Measurements from ENCODE around the gene PNKP. TPM values are rescaled to one million over a fixed set of nuclear protein-coding genes. Genes with fewer than 3 reads are reported as not detected.

Gene PNKP
- total RNA-seq, 2 donors from 2014 or later, result 161 to 163 TPM

DNA sequence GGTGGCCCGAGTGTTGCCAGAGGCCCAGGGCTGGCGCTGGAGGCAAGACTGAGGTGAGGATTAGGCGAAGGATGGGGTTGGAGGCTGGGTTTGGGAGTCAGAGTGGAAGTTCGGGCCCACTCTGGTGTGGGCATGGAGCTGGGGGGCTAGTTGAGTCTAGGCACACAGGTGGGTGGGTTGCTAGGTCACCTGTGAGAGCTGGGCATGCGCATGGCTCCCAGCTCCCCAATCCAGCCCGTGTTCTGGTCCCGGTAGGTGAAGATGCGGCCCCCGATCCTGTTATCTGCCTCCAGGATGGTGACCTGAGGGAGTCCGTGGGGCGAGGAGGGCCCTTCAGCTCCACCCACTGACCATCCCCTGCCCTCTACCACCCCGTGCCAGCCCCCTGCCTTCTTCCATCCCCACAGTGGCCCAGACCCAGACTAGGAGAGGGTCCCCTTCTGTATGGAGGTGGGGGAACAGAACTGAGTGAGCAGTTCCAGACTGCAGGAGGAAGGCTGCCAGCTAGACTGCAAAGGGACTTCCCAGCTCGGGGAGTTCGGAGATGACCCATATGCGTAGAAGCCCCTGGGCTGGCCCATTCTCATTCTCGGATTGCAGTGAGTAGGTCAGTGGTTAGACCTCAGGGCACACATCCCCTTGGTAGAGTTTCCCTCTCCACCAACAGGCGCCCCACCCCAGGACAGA is 27.6 kb upstream of the PNKP start:
- no peak for DNase-seq
- Mint-ChIP-seq H3K4me3 (no peak overlapping the region), H3K27ac (no peak overlapping the region), H3K4me1 (no peaks in the 10 kb centered on the region), H3K9me3 (no peaks in the 10 kb centered on the region), H3K36me3 (ENCODE audit: low read depth) (no peaks in the 10 kb centered on the region), H3K27me3 (ENCODE audit: insufficient read depth) (peaks cover 49% of the 10 kb centered on the region)
- no peak overlapping the region for H3K27ac ChIP-seq (ENCODE audit: low read depth, low read length)
- H3K36me3 ChIP-seq (ENCODE audit: control insufficient read depth, insufficient read depth, low read length), result no peaks in the 10 kb centered on the region
- H3K4me3 ChIP-seq (ENCODE audit: low read length), result no peak overlapping the region
- 91 to 100% methylated on average over 5 to 16 of the region's 17 CpGs for WGBS, 2 experiments (ENCODE audit: insufficient coverage in 1 of 2, insufficient read length in 1 of 2)
- H3K4me1 ChIP-seq (ENCODE audit: control insufficient read depth, insufficient read depth, low read length), result no peaks in the 10 kb centered on the region
- no peaks in the 10 kb centered on the region for H3K27me3 ChIP-seq (ENCODE audit: control insufficient read depth, insufficient read depth, low read length, poor library complexity, severe bottlenecking)
- no peaks in the 10 kb centered on the region for H3K9me3 ChIP-seq (ENCODE audit: control insufficient read depth, low read length)
- TF ChIP-seq, protein P1, sequence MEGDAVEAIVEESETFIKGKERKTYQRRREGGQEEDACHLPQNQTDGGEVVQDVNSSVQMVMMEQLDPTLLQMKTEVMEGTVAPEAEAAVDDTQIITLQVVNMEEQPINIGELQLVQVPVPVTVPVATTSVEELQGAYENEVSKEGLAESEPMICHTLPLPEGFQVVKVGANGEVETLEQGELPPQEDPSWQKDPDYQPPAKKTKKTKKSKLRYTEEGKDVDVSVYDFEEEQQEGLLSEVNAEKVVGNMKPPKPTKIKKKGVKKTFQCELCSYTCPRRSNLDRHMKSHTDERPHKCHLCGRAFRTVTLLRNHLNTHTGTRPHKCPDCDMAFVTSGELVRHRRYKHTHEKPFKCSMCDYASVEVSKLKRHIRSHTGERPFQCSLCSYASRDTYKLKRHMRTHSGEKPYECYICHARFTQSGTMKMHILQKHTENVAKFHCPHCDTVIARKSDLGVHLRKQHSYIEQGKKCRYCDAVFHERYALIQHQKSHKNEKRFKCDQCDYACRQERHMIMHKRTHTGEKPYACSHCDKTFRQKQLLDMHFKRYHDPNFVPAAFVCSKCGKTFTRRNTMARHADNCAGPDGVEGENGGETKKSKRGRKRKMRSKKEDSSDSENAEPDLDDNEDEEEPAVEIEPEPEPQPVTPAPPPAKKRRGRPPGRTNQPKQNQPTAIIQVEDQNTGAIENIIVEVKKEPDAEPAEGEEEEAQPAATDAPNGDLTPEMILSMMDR (conservative IDR thresholded peaks at IDR 0.05), result no peak
- H3K9ac ChIP-seq (ENCODE audit: extremely low read depth, low read length, poor library complexity, severe bottlenecking), result no peak overlapping the region

DNA sequence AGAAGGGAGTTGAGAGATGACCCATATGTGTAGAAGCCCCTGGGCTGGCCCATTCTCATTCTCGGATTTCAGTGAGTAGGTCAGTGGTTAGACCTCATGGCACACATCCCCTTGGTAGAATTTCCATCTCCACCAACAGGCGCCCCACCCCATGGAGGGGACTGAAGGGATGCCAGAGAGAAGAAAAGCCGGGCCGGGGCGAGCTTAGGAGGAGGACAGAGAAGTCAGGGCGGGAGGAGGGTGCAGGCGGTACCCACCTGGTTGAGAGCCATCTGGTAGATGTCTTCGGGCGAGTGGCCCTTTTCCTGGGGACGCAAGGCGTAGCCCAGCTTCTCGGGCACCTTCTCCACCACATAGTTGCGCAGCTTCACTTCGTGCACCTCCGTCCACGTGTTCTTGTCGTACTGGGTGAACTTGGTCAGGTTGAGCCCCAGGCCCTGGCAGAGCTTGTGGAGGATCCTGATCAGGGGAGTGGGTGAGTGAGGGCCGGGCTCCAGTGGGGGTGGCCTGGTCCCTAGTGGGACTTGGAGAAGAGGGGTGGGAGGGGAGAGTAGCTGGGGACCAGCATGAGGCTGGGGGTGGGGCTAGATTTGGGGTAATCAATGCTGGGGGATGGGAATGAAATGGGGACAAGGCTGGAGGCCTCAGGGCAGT is 26.8 kb upstream of the PNKP start:
- Histone ChIP-seq H3K27me3 (ENCODE audit: control insufficient read depth, insufficient read depth, low read length, poor library complexity, severe bottlenecking) (no peaks in the 10 kb centered on the region), H3K4me1 (ENCODE audit: control insufficient read depth, insufficient read depth, low read length) (no peaks in the 10 kb centered on the region), H3K4me3 (ENCODE audit: low read length) (no peak overlapping the region), H3K27ac (ENCODE audit: low read depth, low read length) (no peak overlapping the region), H3K9ac (ENCODE audit: extremely low read depth, low read length, poor library complexity, severe bottlenecking) (no peak overlapping the region), H3K9me3 (ENCODE audit: control insufficient read depth, low read length) (no peaks in the 10 kb centered on the region), H3K36me3 (ENCODE audit: control insufficient read depth, insufficient read depth, low read length) (no peaks in the 10 kb centered on the region)
- H3K4me3 Mint-ChIP-seq, result no peak overlapping the region
- H3K4me1 Mint-ChIP-seq, result no peaks in the 10 kb centered on the region
- H3K27me3 Mint-ChIP-seq (ENCODE audit: insufficient read depth), result peaks cover 56% of the 10 kb centered on the region
- DNase-seq, result no peak
- TF ChIP-seq, protein P1 (conservative IDR thresholded peaks at IDR 0.05), result no peak
- peaks cover 5% of the 10 kb centered on the region for H3K9me3 Mint-ChIP-seq
- WGBS, 2 experiments (ENCODE audit: insufficient coverage in 1 of 2, insufficient read length in 1 of 2), result 87 to 94% methylated on average over 7 to 18 of the region's 18 CpGs
- H3K27ac Mint-ChIP-seq, result no peak overlapping the region
- peaks cover 3% of the 10 kb centered on the region for H3K36me3 Mint-ChIP-seq (ENCODE audit: low read depth)

DNA sequence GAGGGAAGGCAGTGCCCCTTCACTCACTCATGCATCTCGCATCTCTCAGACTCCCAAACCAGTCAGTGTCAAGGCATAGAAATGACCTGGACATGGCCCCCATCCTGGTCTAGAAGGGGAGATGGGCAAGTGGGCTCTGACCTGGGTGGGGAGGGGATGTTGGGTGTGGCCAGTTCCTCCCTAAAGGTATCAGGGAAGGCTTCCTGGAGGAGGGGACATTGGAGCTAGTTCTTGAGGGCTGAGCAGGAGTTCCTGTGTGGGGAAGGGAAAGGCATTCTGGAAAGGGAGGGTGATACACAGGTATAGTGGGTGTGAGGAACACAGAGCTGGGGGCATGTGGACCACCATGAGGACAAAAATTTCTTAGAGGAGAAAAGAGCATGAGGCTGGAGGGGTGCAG is 25.3 kb upstream of the PNKP start:
- Histone ChIP-seq H3K4me1 (ENCODE audit: control insufficient read depth, insufficient read depth, low read length) (no peaks in the 10 kb centered on the region), H3K27me3 (ENCODE audit: control insufficient read depth, insufficient read depth, low read length, poor library complexity, severe bottlenecking) (no peaks in the 10 kb centered on the region), H3K9me3 (ENCODE audit: control insufficient read depth, low read length) (no peaks in the 10 kb centered on the region), H3K36me3 (ENCODE audit: control insufficient read depth, insufficient read depth, low read length) (no peaks in the 10 kb centered on the region), H3K27ac (ENCODE audit: low read depth, low read length) (no peak overlapping the region), H3K9ac (ENCODE audit: extremely low read depth, low read length, poor library complexity, severe bottlenecking) (no peak overlapping the region), H3K4me3 (ENCODE audit: low read length) (no peak overlapping the region)
- TF ChIP-seq, protein P1 (conservative IDR thresholded peaks at IDR 0.05), result no peak
- peaks cover 5% of the 10 kb centered on the region for H3K9me3 Mint-ChIP-seq
- H3K4me3 Mint-ChIP-seq, result no peak overlapping the region
- 100% methylated on average over 1 of the region's 1 CpG; no CpG with 5 or more reads in 1 of the 2 experiments for WGBS, 2 experiments (ENCODE audit: insufficient coverage in 1 of 2, insufficient read length in 1 of 2)
- H3K27me3 Mint-ChIP-seq (ENCODE audit: insufficient read depth), result peaks cover 58% of the 10 kb centered on the region
- peaks cover 9% of the 10 kb centered on the region for H3K36me3 Mint-ChIP-seq (ENCODE audit: low read depth)
- H3K4me1 Mint-ChIP-seq, result no peaks in the 10 kb centered on the region
- no peak for DNase-seq
- H3K27ac Mint-ChIP-seq, result no peak overlapping the region

Measured in endodermal cell (in vitro differentiated cells).